BJ (cell line): Measurements from ENCODE around the gene HHIPL2. TPM values are rescaled to one million over a fixed set of nuclear protein-coding genes. Genes with fewer than 3 reads are reported as not detected.

Experiments
- CTCF ChIA-PET: fragments of 350-600 bp; formaldehyde crosslinking; extraction: SDS; loops from one replicate; lab custom pipeline; 2021; ENCODE audit warnings: antibody characterized with exemption, inconsistent platforms; lab: Yijun Ruan, JAX
- POLR2A ChIA-PET: fragments of 300-600 bp; sonication (Branson Sonifier 250); formaldehyde crosslinking; extraction: SDS; loops from one replicate; lab custom pipeline; 2021; ENCODE audit warnings: antibody characterized with exemption; lab: Charles Lee
- DNase-seq: peaks from one replicate; pipeline ENCODE4 v3.0.0-alpha.2; 2011; ENCODE audit warnings: low read depth
- H3K27me3 ChIP-seq: 2 replicates; pipeline ENCODE4 v1.6.0; 2011; ENCODE audit warnings: low read length; ENCODE audit not compliant: control insufficient read depth, insufficient read depth
- H3K36me3 ChIP-seq: 2 replicates; pipeline ENCODE4 v1.5.1; 2011; ENCODE audit warnings: low read length; ENCODE audit not compliant: control insufficient read depth, insufficient read depth
- H3K4me3 ChIP-seq: 2 replicates; pipeline ENCODE4 v1.5.1; 2011; ENCODE audit warnings: low read depth, mild to moderate bottlenecking, control low read depth, low read length
- polyA plus RNA-seq: library from polyadenylated mRNA; depleted of rRNA; stranded (reverse); fragments of >200 nt; gene quantifications from 2 replicates; pipeline ENCODE4 v1.2.3, GENCODE V29; 2011
- TF ChIP-seq, protein P1 (sequence below): IDR thresholded peaks from 2 replicates; pipeline ENCODE4 v1.5.1; 2011; ENCODE audit warnings: low read depth, mild to moderate bottlenecking, control low read depth, inconsistent platforms, low read length, moderate library complexity; ENCODE audit not compliant: insufficient read depth

Gene HHIPL2
- polyA plus RNA-seq, 1 experiment, result 0.23 TPM

DNA sequence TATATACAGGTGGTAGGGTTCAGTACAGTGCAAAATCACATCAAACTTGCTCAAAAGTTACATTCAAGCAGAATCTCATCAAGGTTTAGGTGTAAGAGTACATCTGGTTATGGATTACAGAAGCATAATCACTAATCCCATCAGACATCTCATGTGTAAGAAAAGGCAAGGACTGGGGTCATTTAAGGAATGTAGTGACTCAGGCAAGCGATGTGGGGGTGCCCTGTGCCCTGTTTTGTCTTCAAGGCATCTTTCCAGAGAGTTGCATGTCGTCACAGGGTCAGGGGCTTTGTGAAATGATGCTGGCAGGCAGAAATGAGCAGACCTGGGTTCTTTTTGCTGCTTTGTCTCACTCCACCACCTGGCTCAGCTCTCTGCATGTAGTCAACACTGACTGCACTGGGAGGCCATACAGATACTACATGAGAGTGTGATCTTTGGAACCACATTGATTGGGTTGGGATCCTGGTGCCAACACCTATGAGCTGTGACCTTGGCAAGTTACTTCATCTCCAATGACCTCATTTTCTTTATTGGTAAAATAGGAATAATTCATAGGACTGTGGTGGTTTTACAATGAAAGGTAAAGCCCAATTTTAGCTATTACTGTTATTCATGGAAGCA lies 8.2 kb upstream of the HHIPL2 start:
- Histone ChIP-seq H3K27me3 (no peaks in the 10 kb centered on the region), H3K36me3 (peaks cover 3% of the 10 kb centered on the region; the same call in 1 of the 2 replicates), H3K4me3 (no peak overlapping the region)
- DNase-seq, result no peak
- ChIA-PET POLR2A (no interaction called here), CTCF (interaction anchor here (1.7 kb wide), 1 partner anchor 9 kb away, joined by 8 read pairs; no protein-coding TSS in a partner anchor)
- TF ChIP-seq, protein P1, sequence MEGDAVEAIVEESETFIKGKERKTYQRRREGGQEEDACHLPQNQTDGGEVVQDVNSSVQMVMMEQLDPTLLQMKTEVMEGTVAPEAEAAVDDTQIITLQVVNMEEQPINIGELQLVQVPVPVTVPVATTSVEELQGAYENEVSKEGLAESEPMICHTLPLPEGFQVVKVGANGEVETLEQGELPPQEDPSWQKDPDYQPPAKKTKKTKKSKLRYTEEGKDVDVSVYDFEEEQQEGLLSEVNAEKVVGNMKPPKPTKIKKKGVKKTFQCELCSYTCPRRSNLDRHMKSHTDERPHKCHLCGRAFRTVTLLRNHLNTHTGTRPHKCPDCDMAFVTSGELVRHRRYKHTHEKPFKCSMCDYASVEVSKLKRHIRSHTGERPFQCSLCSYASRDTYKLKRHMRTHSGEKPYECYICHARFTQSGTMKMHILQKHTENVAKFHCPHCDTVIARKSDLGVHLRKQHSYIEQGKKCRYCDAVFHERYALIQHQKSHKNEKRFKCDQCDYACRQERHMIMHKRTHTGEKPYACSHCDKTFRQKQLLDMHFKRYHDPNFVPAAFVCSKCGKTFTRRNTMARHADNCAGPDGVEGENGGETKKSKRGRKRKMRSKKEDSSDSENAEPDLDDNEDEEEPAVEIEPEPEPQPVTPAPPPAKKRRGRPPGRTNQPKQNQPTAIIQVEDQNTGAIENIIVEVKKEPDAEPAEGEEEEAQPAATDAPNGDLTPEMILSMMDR, result no peak

DNA sequence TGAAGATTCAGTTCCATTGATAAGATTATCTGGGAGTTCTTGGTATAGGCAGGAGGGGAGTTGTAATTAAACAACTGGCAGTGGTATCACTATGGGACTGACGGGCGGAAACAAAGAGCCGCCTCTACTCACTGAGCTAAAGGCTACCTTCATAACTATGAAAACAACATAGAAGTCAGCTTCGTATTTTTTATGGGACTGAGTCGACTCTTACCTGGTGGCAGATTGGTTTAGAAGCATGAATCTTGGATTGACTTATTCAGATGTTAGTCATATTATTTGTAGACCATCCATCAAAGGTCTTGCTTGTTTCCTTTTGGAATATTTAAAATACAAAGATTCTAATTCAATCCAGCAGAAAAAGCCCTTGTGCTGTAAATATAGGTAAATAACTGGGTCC lies 6.3 kb upstream of the HHIPL2 start:
- POLR2A ChIA-PET, result no interaction called here
- no peak overlapping the region for H3K4me3 ChIP-seq
- TF ChIP-seq, protein P1, result no peak
- CTCF ChIA-PET, result no interaction called here
- no peak for DNase-seq
- peaks cover 3% of the 10 kb centered on the region; the same call in 1 of the 2 replicates for H3K36me3 ChIP-seq
- no peaks in the 10 kb centered on the region for H3K27me3 ChIP-seq

DNA sequence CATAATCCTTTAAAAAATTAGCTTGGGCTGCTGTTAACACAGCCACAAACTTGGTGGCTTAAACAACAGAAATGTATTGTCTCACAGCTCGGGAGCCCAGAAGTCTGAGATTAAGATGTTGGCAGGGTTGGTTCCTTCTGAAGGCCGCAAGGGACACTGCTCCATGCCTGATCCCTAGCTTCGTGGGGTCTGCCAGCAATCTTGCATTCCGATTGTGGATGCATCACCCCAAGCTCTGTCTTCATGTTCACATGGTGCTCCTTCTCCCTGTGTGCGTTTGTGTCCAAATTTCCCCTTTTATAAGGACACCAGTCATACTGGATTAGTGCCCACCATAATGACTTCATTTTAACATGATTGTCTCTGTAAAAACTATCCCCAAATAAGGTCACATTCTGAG lies 5.0 kb upstream of the HHIPL2 start:
- Histone ChIP-seq H3K36me3 (peaks cover 3% of the 10 kb centered on the region; the same call in 1 of the 2 replicates), H3K4me3 (no peak overlapping the region), H3K27me3 (no peaks in the 10 kb centered on the region; the same call in 1 of the 2 replicates)
- TF ChIP-seq, protein P1, result no peak
- POLR2A ChIA-PET, result no interaction called here
- CTCF ChIA-PET, result interaction anchor here (0.6 to 1.3 kb wide), 2 partner anchors 9 to 10 kb away, joined by 3 read pairs; no protein-coding TSS in a partner anchor
- DNase-seq, result no peak

DNA sequence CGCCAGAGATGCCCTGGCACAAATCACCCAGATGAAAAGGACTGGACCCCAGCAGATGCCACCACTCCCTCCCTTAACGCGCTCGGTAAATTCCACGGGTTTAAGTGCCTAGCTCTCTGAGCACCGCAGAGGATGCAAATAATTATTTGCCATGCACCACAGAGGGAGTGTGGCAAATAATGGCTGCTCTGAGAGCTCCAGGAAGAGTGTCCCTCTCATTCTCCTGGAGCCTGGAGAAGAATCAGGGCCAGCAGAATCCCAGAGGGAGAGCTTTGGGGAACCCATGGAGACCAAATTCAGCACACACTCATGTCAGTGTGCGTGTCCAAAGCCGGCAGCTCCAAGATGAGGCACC lies 667 bp downstream of the HHIPL2 start:
- DNase-seq, result no peak
- ChIA-PET POLR2A (no interaction called here), CTCF (interaction anchor here (1.3 kb wide), 2 partner anchors 9 to 92 kb away, joined by 5 to 8 read pairs; no protein-coding TSS in a partner anchor)
- TF ChIP-seq, protein P1, result peak; percentile 24; the same call in 1 of the 2 replicates
- H3K36me3 ChIP-seq, result no peaks in the 10 kb centered on the region
- H3K27me3 ChIP-seq, result no peaks in the 10 kb centered on the region; the same call in 1 of the 2 replicates
- H3K4me3 ChIP-seq, result no peak overlapping the region

DNA sequence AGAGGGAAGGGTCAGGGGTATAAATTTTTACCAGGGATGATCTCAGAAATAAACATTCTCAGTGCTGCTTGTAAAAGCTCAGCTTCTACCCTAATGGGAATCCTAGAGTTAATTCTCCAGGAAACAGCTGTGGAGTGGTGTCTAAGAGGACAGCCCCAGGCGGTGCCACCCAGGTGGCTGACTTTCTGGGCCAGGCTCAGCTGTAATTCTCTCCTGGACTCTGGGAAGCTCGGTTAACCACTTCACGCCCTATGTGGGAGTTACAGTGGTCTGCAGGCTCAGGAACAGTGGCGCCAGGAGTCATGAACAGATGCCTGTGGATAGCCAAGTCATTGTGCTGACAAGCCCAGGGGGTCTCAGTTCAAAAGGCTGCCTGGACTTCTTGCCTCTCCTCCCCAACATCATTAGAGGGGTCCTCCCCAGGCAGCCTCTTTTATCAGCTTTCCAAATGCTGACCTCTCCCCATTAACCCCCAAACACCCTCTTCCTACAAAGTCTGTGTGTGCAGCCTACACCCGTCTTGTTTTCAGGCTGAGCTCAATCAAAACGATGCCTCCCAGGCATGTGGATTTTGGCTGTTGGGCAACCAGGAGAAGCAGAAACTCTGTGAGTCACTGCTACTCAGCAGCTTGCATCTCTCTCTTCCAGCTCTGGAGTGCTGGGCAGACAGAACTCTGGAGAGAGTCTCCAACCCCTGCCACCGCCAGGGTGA lies 1.2 kb downstream of the HHIPL2 start:
- Histone ChIP-seq H3K27me3 (no peaks in the 10 kb centered on the region; the same call in 1 of the 2 replicates), H3K4me3 (peak overlapping the region; percentile 2; the same call in 1 of the 2 replicates), H3K36me3 (no peaks in the 10 kb centered on the region)
- TF ChIP-seq, protein P1, result no peak
- DNase-seq, result peak; percentile 62
- CTCF ChIA-PET, result interaction anchor here (1.3 kb wide), 2 partner anchors 9 to 91 kb away, joined by 5 to 8 read pairs; no protein-coding TSS in a partner anchor
- POLR2A ChIA-PET, result no interaction called here
